GM12878 (cell line): Measurements from ENCODE around the gene KLK12.

Experiments used
- ATF3 ChIP-seq: IDR thresholded peaks from 2 replicates; pipeline ENCODE4 v1.6.1; 2011; ENCODE audit warnings: low read depth, mild to moderate bottlenecking, low read length, moderate library complexity, borderline replicate concordance; ENCODE audit errors: extremely low read depth
- CEBPZ ChIP-seq: fragments of 150-350 bp; IDR thresholded peaks from 2 replicates; pipeline ENCODE4 v1.6.1; 2016; ENCODE audit warnings: low read depth, low read length
- IKZF1 ChIP-seq: fragments of 450-650 bp; conservative IDR thresholded peaks from 2 replicates; pipeline ENCODE4 v1.6.1; 2017; ENCODE audit warnings: antibody characterized with exemption, mild to moderate bottlenecking
- TF ChIP-seq, protein P1 (sequence below): fragments of 450-650 bp; IDR thresholded peaks from 2 replicates; pipeline ENCODE4 v1.6.1; 2018; ENCODE audit warnings: borderline replicate concordance, mild to moderate bottlenecking; ENCODE audit not compliant: partially characterized antibody

- TF ChIP-seq CEBPZ (no peak), IKZF1 (no peak), ATF3 (no peak)
- TF ChIP-seq, protein P1, sequence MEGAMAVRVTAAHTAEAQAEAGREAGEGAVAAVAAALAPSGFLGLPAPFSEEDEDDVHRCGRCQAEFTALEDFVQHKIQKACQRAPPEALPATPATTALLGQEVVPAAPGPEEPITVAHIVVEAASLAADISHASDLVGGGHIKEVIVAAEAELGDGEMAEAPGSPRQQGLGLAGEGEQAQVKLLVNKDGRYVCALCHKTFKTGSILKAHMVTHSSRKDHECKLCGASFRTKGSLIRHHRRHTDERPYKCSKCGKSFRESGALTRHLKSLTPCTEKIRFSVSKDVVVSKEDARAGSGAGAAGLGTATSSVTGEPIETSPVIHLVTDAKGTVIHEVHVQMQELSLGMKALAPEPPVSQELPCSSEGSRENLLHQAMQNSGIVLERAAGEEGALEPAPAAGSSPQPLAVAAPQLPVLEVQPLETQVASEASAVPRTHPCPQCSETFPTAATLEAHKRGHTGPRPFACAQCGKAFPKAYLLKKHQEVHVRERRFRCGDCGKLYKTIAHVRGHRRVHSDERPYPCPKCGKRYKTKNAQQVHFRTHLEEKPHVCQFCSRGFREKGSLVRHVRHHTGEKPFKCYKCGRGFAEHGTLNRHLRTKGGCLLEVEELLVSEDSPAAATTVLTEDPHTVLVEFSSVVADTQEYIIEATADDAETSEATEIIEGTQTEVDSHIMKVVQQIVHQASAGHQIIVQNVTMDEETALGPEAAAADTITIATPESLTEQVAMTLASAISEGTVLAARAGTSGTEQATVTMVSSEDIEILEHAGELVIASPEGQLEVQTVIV = no peak
These were observed at the start of gene KLK12 for GRCh38 chr19:51034704-51035103.
